Measurements from ENCODE around the gene DEGS2. TPM values are rescaled to one million over a fixed set of nuclear protein-coding genes. Genes with fewer than 3 reads are reported as not detected.

DEGS2 gene
- total and polyA plus RNA-seq, 2 donors (not counting 1 experiment from before 2014, with no cell fraction given), result 0.82 to 6.4 TPM

GRCh38 chr14:100121643-100122480 is 37.6 kb downstream of the DEGS2 start:
- Histone ChIP-seq H3K4me2 (replicated peaks; ENCODE audit: low read depth, low read length, poor library complexity, severe bottlenecking) (no peak overlapping the region), H3K4me1 (ENCODE audit: control insufficient read depth in 2 of 2, insufficient read depth in 2 of 2, low read length in 2 of 2) (peaks cover 11 to 14% of the 10 kb centered on the region in 2 donors), H3K79me2 (ENCODE audit: control insufficient read depth, insufficient read depth, low read length) (peaks cover 54% of the 10 kb centered on the region), H3K27me3 (replicated peaks in 1 of 4; ENCODE audit: control extremely low read depth in 1 of 4, control insufficient read depth in 3 of 4, insufficient read depth in 4 of 4, low read length in 3 of 4) (no peaks in the 10 kb centered on the region), H3K36me3 (replicated peaks in 1 of 2; ENCODE audit: control extremely low read depth in 1 of 2, control insufficient read depth in 1 of 2, extremely low read depth in 1 of 2, insufficient read depth in 2 of 2, low read length in 1 of 2) (peaks cover 0 to 82% of the 10 kb centered on the region in 2 experiments), H3K9me3 (ENCODE audit: control extremely low read depth in 1 of 3, control insufficient read depth in 2 of 3, insufficient read depth in 1 of 3, low read length in 2 of 3) (no peaks in the 10 kb centered on the region), H3K9ac (ENCODE audit: low read length) (no peak overlapping the region), H3K27ac (ENCODE audit: low read length in 2 of 2) (no peak overlapping the region), H2AFZ (ENCODE audit: insufficient read depth, low read depth, low read length, poor library complexity, severe bottlenecking) (no peak overlapping the region), H4K20me1 (ENCODE audit: control insufficient read depth, insufficient read depth, low read length, poor library complexity, severe bottlenecking) (peaks cover 91% of the 10 kb centered on the region), H3K4me3 (ENCODE audit: control extremely low read depth in 1 of 5, extremely low read depth in 1 of 5, insufficient read depth in 1 of 5, low read depth in 2 of 5, low read length in 4 of 5) (no peak overlapping the region)
- Mint-ChIP-seq H3K4me3 (no peak overlapping the region), H3K9me3 (ENCODE audit: insufficient read depth) (no peaks in the 10 kb centered on the region), H3K4me1 (peaks cover 17% of the 10 kb centered on the region), H3K27me3 (no peaks in the 10 kb centered on the region), H3K27ac (no peak overlapping the region)
- ATAC-seq (ENCODE audit: low read depth) (no peak), DNase-seq (no peak)
- 97% methylated on average over 12 of the region's 14 CpGs for WGBS (ENCODE audit: insufficient coverage)
- intact Hi-C loops (cut with micrococcal nuclease), result no loop called here
- no peak for TF ChIP-seq CTCF (IDR thresholded peaks at IDR 0.05)
- no peak for TF ChIP-seq EZH2 (IDR thresholded peaks at IDR 0.05; ENCODE audit: borderline replicate concordance, insufficient read depth, low read depth, low read length, poor library complexity, severe bottlenecking)
- CTCF ChIA-PET, result interaction anchor here (1.0 to 1.9 kb wide), 3 partner anchors 13 to 93 kb away, joined by 3 to 9 read pairs (median 3); no protein-coding TSS in a partner anchor
- POLR2A ChIA-PET, result no interaction called here

Measured in B cell (primary cell).